Common myeloid progenitor, CD34-positive (primary cell): ENCODE measurements around the gene POLDIP3.
"Not testable (repeated sequence)": the region's sequence is repeated elsewhere in the genome, so short reads cannot be mapped to it uniquely, and the experiment has no call there.

Experiments
- CTCF ChIA-PET: fragments of 350-600 bp; sonication (Branson Sonifier 250); formaldehyde crosslinking; loops from one replicate; lab custom pipeline; 2021; ENCODE audit warnings: antibody characterized with exemption; lab: Charles Lee
- POLR2A ChIA-PET: fragments of 350-600 bp; sonication (Branson Sonifier 250); formaldehyde crosslinking; loops from one replicate; lab custom pipeline; 2021; ENCODE audit warnings: antibody characterized with exemption; lab: Charles Lee
- DNase-seq, 3 donors: peaks; one replicate each; pipeline versions ENCODE4 v3.0.0 to v3.0.0-alpha.2; 2013
- H3K27ac ChIP-seq, 2 experiments: 1 replicate in 1 of 2; 2 replicates in 1 of 2; pipeline ENCODE4 v1.7.0; 2013; ENCODE audit warnings: inconsistent platforms in 2 of 2, low read length in 2 of 2, mild to moderate bottlenecking in 2 of 2, low read depth in 1 of 2, moderate library complexity in 1 of 2; ENCODE audit not compliant: severe bottlenecking in 2 of 2, insufficient read depth in 1 of 2, poor library complexity in 1 of 2
- H3K27me3 ChIP-seq, 5 experiments: replicated peaks in 2 of 5; 1 replicate in 3 of 5; 2 replicates in 2 of 5; pipeline versions ENCODE4 v1.6.1 to v1.7.0; 2013; ENCODE audit warnings: low read length in 4 of 5, mild to moderate bottlenecking in 2 of 5, moderate library complexity in 2 of 5, inconsistent platforms in 1 of 5; ENCODE audit not compliant: insufficient read depth in 5 of 5, control insufficient read depth in 4 of 5
- H3K36me3 ChIP-seq, 4 experiments: 1 replicate in 2 of 4; 2 replicates in 2 of 4; pipeline versions ENCODE4 v1.6.1 to v1.7.0; 2013; ENCODE audit warnings: low read length in 3 of 4, control low read depth in 1 of 4, mild to moderate bottlenecking in 1 of 4; ENCODE audit not compliant: control insufficient read depth in 4 of 4, insufficient read depth in 4 of 4
- H3K4me1 ChIP-seq, 4 experiments: 1 replicate in 3 of 4; 2 replicates in 1 of 4; pipeline versions ENCODE4 v1.6.1 to v1.7.1; 2013; ENCODE audit warnings: low read length in 3 of 4, mild to moderate bottlenecking in 3 of 4, control low read depth in 1 of 4, inconsistent platforms in 1 of 4, moderate library complexity in 1 of 4; ENCODE audit not compliant: control insufficient read depth in 4 of 4, insufficient read depth in 4 of 4; ENCODE audit errors: control extremely low read depth in 1 of 4
- H3K4me3 ChIP-seq, 7 experiments: 1 replicate in 4 of 7; 2 replicates in 3 of 7; pipeline versions ENCODE4 v1.5.1 to v1.7.0; 2013; ENCODE audit warnings: mild to moderate bottlenecking in 7 of 7, low read length in 6 of 7, moderate library complexity in 6 of 7, inconsistent platforms in 2 of 7, low read depth in 2 of 7, control low read depth in 1 of 7; ENCODE audit not compliant: insufficient read depth in 4 of 7, control insufficient read depth in 1 of 7; ENCODE audit errors: extremely low read depth in 1 of 7
- H3K9me3 ChIP-seq, 5 experiments: 1 replicate in 4 of 5; 2 replicates in 1 of 5; pipeline versions ENCODE4 v1.6.1 to v1.7.1; 2013; ENCODE audit warnings: low read length in 4 of 5, mild to moderate bottlenecking in 2 of 5, inconsistent platforms in 1 of 5, low read depth in 1 of 5, moderate library complexity in 1 of 5; ENCODE audit not compliant: control insufficient read depth in 4 of 5, insufficient read depth in 2 of 5; ENCODE audit errors: control extremely low read depth in 1 of 5
- WGBS: methylation state at CpG from one replicate; pipeline ENCODE4 v1.1.5; 2013; ENCODE audit not compliant: insufficient coverage; 5-methylcytosine and 5-hydroxymethylcytosine counted together

Gene POLDIP3

DNA sequence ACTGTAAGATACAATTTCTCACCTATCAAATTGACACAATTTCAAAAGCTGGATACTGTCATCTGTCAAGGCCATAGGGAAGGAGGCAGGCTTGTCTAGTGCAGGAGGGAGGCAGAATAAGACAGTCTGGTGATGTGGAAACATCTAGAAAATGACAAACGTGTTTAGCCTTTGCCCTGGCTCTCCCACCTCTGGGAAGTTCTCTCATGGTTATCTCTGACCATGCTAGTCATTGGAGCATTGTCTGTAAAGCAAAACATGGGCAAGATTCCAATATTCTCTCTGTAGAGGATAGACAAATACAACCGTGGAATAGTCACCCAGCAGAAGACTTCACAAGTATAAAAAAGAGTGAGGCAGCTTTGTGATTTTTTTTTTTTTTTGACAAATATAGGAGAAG is 70.0 kb downstream of the POLDIP3 start:
- no peaks in the 10 kb centered on the region for H3K9me3 ChIP-seq
- ChIA-PET CTCF (interaction anchor here (0.6 to 2.5 kb wide), 2 partner anchors 17 to 55 kb away, joined by 3 to 7 read pairs; no protein-coding TSS in a partner anchor), POLR2A (no interaction called here)
- no peak overlapping the region for H3K27ac ChIP-seq
- H3K4me1 ChIP-seq, result no peaks in the 10 kb centered on the region
- no peaks in the 10 kb centered on the region for H3K36me3 ChIP-seq
- DNase-seq, result no peak
- H3K27me3 ChIP-seq, result no peaks in the 10 kb centered on the region
- 80% methylated on average over 2 of the region's 2 CpGs for WGBS
- H3K4me3 ChIP-seq, result no peak overlapping the region

DNA sequence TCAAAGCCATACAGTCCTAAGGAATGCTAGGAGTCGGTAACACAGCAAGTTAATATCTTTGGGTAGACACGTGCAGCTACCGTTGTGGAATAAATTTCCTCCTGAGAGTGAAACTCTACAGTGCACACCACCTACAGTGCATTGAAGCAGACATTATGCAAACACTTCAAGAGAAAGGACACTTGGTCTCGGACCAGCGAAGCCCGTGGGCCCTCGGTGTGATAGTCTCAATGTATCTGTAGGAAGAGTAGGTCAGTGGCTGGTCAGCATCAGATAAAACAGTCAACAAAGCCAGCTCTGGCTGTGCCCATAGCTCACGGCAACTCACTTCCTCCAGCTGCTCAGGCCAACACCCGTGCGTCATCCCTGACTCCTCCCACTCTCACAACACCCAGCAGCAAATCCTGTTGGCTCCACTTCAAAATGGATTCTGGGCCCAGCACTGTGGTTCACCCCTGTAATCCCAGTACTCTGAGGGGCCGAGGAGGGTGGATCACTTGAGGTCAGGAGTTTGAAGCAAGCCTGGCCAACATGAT is 75.4 kb downstream of the POLDIP3 start:
- H3K36me3 ChIP-seq, H3K27ac ChIP-seq, H3K9me3 ChIP-seq, CTCF ChIA-PET, H3K4me1 ChIP-seq, H3K4me3 ChIP-seq, H3K27me3 ChIP-seq: not testable (repeated sequence)
- no CpG with 5 or more reads among the region's 11 CpGs for WGBS
- peak in 1 of 3 donors; percentile 10 for DNase-seq
- POLR2A ChIA-PET, result interaction anchor here (0.6 kb wide), 1 partner anchor 302 kb away, joined by 3 read pairs; no protein-coding TSS in a partner anchor

GRCh38 chr22:42537199-42537831 is 77.4 kb downstream of the POLDIP3 start:
- POLR2A ChIA-PET, result not testable (repeated sequence)

DNA sequence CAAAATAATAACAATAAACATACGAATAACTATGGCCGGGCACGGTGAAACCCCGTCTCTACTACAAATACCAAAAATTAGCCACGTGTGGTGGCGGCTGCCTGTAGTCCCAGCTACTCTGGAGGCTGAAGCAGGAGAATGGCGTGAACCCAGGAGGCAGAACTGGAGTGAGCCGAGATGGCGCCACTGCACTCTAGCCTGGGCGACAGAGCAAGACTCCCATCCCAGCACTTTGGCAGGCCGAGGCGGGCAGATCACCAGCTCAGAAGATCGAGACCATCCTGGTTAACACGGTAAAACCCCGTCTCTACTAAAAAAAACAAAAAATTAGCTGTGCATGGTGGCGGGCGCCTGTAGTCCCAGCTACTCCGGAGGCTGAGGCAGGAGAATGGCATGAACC is 78.0 kb downstream of the POLDIP3 start:
- H3K27ac ChIP-seq, H3K4me3 ChIP-seq, H3K27me3 ChIP-seq, POLR2A ChIA-PET, H3K9me3 ChIP-seq, CTCF ChIA-PET, DNase-seq, H3K36me3 ChIP-seq, H3K4me1 ChIP-seq: not testable (repeated sequence)
- WGBS, result 96% methylated on average over 14 of the region's 18 CpGs

More at GRCh38 chr22:42537199-42537831, 77.4 kb downstream of the POLDIP3 start:
- DNase-seq, H3K36me3 ChIP-seq, H3K4me3 ChIP-seq, H3K9me3 ChIP-seq, H3K27ac ChIP-seq, H3K4me1 ChIP-seq, CTCF ChIA-PET, H3K27me3 ChIP-seq: not testable (repeated sequence)
- WGBS, result 97% methylated on average over 5 of the region's 14 CpGs

DNA sequence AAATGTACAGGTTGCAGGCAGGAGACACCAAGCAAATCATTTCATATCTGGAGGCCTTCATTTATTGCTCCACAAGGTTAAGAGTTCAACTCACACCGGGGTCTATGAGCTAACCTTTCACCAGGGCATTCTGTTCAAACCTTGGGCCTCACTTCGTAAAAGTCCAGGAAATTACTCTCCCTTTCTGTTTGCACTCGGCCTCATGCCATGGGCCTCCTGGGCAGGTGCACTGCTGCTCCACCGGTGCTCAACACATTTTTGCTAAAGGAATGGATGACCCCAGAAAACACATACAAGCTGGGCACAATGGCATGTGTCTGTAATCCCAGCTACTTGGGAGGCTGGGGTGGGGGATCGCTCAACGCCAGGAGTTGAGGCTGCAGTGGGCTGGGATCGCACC is 78.5 kb downstream of the POLDIP3 start:
- Histone ChIP-seq H3K36me3 (no peaks in the 10 kb centered on the region), H3K4me3 (no peak overlapping the region), H3K27me3 (no peaks in the 10 kb centered on the region), H3K9me3 (no peaks in the 10 kb centered on the region), H3K27ac (no peak overlapping the region), H3K4me1 (peaks cover 0 to 2% (median under 1%) of the 10 kb centered on the region in 4 experiments)
- 94% methylated on average over 6 of the region's 7 CpGs for WGBS
- DNase-seq, result no peak
- ChIA-PET CTCF (no interaction called here), POLR2A (no interaction called here)

DNA sequence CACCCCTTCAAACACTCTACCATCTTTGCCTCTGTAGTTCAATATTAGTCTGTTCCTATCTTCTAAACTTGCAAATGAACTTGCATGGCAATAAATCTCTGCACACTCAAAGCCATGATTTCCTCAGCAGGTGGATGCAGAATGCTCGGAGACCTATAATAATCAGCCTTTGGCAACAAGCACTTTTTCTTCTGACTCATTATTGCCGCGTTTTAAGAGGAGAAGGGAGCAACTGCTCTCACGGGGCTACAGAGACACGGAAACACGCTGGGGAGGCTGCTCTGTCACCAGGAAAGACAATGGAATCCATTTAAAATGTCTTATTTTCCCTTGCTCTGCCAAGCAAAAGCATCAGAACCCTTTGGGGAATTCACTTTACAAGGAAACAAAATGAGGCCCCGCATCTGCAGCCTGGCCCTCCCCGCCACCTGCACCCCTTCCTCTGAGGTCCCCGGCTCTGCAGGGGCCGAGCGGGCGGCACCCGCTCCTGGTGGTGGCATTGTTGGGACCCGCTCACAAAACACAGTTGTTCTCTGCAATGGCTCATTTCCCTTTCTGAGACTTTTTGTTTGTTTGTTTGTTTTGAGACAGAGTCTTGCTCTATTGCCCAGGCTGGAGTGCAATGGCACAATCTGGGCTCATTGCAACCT is 79.5 kb downstream of the POLDIP3 start:
- H3K27me3 ChIP-seq, H3K4me3 ChIP-seq, H3K4me1 ChIP-seq, H3K36me3 ChIP-seq, CTCF ChIA-PET, DNase-seq, POLR2A ChIA-PET, H3K27ac ChIP-seq, H3K9me3 ChIP-seq: not testable (repeated sequence)
- WGBS, result no CpG with 5 or more reads among the region's 14 CpGs
